Liver (tissue), 9 donors: ENCODE measurements around the gene SMOC1. TPM values are rescaled to one million over a fixed set of nuclear protein-coding genes. Genes with fewer than 3 reads are reported as not detected.

Source experiments
- DNase-seq: peaks from one replicate; pipeline ENCODE4 v3.0.0-alpha.2; 2017; ENCODE audit warnings: low spot score
- H3K27ac ChIP-seq, 2 donors: one replicate each; pipeline ENCODE4 v1.7.0; 2013; ENCODE audit warnings: inconsistent platforms in 2 of 2, low read length in 2 of 2, control low read depth in 1 of 2, low read depth in 1 of 2, mild to moderate bottlenecking in 1 of 2
- H3K27me3 ChIP-seq, 4 donors: one replicate each; pipeline versions ENCODE4 v1.6.1 to v1.7.0; 2013; ENCODE audit warnings: low read length in 3 of 4, inconsistent platforms in 1 of 4, mild to moderate bottlenecking in 1 of 4, moderate library complexity in 1 of 4; ENCODE audit not compliant: control insufficient read depth in 4 of 4, insufficient read depth in 4 of 4
- H3K36me3 ChIP-seq, 4 donors: one replicate each; pipeline versions ENCODE4 v1.6.1 to v1.7.0; 2013; ENCODE audit warnings: low read length in 3 of 4, mild to moderate bottlenecking in 3 of 4, low read depth in 1 of 4, moderate library complexity in 1 of 4; ENCODE audit not compliant: control insufficient read depth in 4 of 4, insufficient read depth in 3 of 4
- H3K4me1 ChIP-seq, 4 donors: one replicate each; pipeline versions ENCODE4 v1.6.1 to v1.7.0; 2013; ENCODE audit warnings: low read length in 3 of 4, mild to moderate bottlenecking in 3 of 4, moderate library complexity in 1 of 4; ENCODE audit not compliant: control insufficient read depth in 4 of 4, insufficient read depth in 4 of 4
- H3K4me3 ChIP-seq, 3 donors: one replicate each; pipeline versions ENCODE4 v1.6.1 to v1.7.0; 2013; ENCODE audit warnings: low read length in 3 of 3, control low read depth in 1 of 3, low read depth in 1 of 3, mild to moderate bottlenecking in 1 of 3
- H3K9ac ChIP-seq, 2 donors: one replicate each; pipeline ENCODE4 v1.7.0; 2013; ENCODE audit warnings: low read length in 2 of 2, mild to moderate bottlenecking in 2 of 2, moderate library complexity in 2 of 2, control low read depth in 1 of 2, low read depth in 1 of 2
- H3K9me3 ChIP-seq, 4 donors: one replicate each; pipeline versions ENCODE4 v1.6.1 to v1.7.0; 2013; ENCODE audit warnings: low read length in 3 of 4; ENCODE audit not compliant: control insufficient read depth in 4 of 4
- ATF3 ChIP-seq: IDR thresholded peaks from 2 replicates; pipeline ENCODE4 v1.6.1; 2016; ENCODE audit warnings: antibody characterized with exemption
- CTCF ChIP-seq: fragments of 150-350 bp; IDR thresholded peaks from 2 replicates; pipeline ENCODE4 v1.5.1; 2017; ENCODE audit warnings: improper control_type of control experiment, low read depth, low read length; ENCODE audit not compliant: missing input control
- EGR1 ChIP-seq, 2 donors: IDR thresholded peaks; 2 replicates each; pipeline ENCODE4 v1.6.1; 2016 to 2018; ENCODE audit warnings: antibody characterized with exemption in 2 of 2, low read depth in 2 of 2
- FOXA1 ChIP-seq: IDR thresholded peaks from 2 replicates; pipeline ENCODE4 v1.6.1; 2016; ENCODE audit warnings: antibody characterized with exemption
- FOXA2 ChIP-seq: IDR thresholded peaks from 2 replicates; pipeline ENCODE4 v1.6.1; 2016; ENCODE audit warnings: antibody characterized with exemption
- GABPA ChIP-seq, 2 donors: IDR thresholded peaks in 1 of 2; conservative IDR thresholded peaks in 1 of 2; 2 replicates each; pipeline ENCODE4 v1.6.1; 2016; ENCODE audit warnings: antibody characterized with exemption in 2 of 2, mild to moderate bottlenecking in 1 of 2, moderate library complexity in 1 of 2
- HNF4A ChIP-seq, 2 donors: conservative IDR thresholded peaks; 2 replicates each; pipeline ENCODE4 v1.6.1; 2016; ENCODE audit warnings: antibody characterized with exemption in 2 of 2, mild to moderate bottlenecking in 2 of 2
- HNF4G ChIP-seq: IDR thresholded peaks from 2 replicates; pipeline ENCODE4 v1.6.1; 2016; ENCODE audit warnings: antibody characterized with exemption
- JUND ChIP-seq, 2 donors: IDR thresholded peaks; 2 replicates each; pipeline ENCODE4 v1.6.1; 2016; ENCODE audit warnings: antibody characterized with exemption in 2 of 2
- MAX ChIP-seq: IDR thresholded peaks from 2 replicates; pipeline ENCODE4 v1.6.1; 2016; ENCODE audit warnings: antibody characterized with exemption
- NR2F2 ChIP-seq: IDR thresholded peaks from 2 replicates; pipeline ENCODE4 v1.6.1; 2016; ENCODE audit warnings: antibody characterized with exemption
- REST ChIP-seq: IDR thresholded peaks from 2 replicates; pipeline ENCODE4 v1.6.1; 2016; ENCODE audit warnings: antibody characterized with exemption, mild to moderate bottlenecking
- RXRA ChIP-seq, 2 donors: IDR thresholded peaks; 2 replicates each; pipeline ENCODE4 v1.6.1; 2017 to 2018; ENCODE audit warnings: antibody characterized with exemption in 2 of 2, mild to moderate bottlenecking in 1 of 2
- SP1 ChIP-seq: IDR thresholded peaks from 2 replicates; pipeline ENCODE4 v1.6.1; 2018; ENCODE audit warnings: antibody characterized with exemption, mild to moderate bottlenecking
- TAF1 ChIP-seq: conservative IDR thresholded peaks from 2 replicates; pipeline ENCODE4 v1.6.1; 2016; ENCODE audit warnings: antibody characterized with exemption, mild to moderate bottlenecking
- YY1 ChIP-seq: IDR thresholded peaks from 2 replicates; pipeline ENCODE4 v1.6.1; 2016; ENCODE audit warnings: antibody characterized with exemption, mild to moderate bottlenecking
- ZBTB33 ChIP-seq: IDR thresholded peaks from 2 replicates; pipeline ENCODE4 v1.6.1; 2016; ENCODE audit warnings: antibody characterized with exemption
- WGBS: extraction: QIAGEN DNeasy Blood & Tissue Kit; methylation state at CpG from one replicate; pipeline ENCODE4 v1.1.7; 2013; 5-methylcytosine and 5-hydroxymethylcytosine counted together
- polyA plus RNA-seq, 2 donors: library from polyadenylated mRNA; stranded (reverse) in 1 of 2; unstranded in 1 of 2; fragments of 200-250 nt in 1 of 2; fragments of >200 nt in 1 of 2; fragmentation: Nextera tagmentation in 1 of 2; extraction: Ambion mirVana in 1 of 2; gene quantifications; one replicate each; pipeline versions ENCODE4 v1.2.1 to v1.2.3, GENCODE V29; 2013 to 2015
- total RNA-seq, 2 donors: library from RNA; depleted of rRNA; stranded (reverse); fragments of >200 nt; gene quantifications; one replicate each; pipeline ENCODE4 v1.2.3, GENCODE V29; 2014
- donor health status: healthy.
- donor health status: healthy.
- donor health status: healthy.
- donor health status: healthy.
- donor health status: healthy.

The SMOC1 gene
- total and polyA plus RNA-seq, 4 donors, result 11.2 to 43.7 (median 27.4) TPM

GRCh38 chr14:69909826-69910550 lies 30.8 kb downstream of the SMOC1 start:
- H3K27ac ChIP-seq, result no peak overlapping the region
- peaks cover 0 to 9% (median 0%) of the 10 kb centered on the region in 4 donors for H3K4me1 ChIP-seq
- no peaks in the 10 kb centered on the region for H3K27me3 ChIP-seq
- no peaks in the 10 kb centered on the region for H3K9me3 ChIP-seq
- no peak for DNase-seq
- no peak overlapping the region for H3K9ac ChIP-seq
- no peaks in the 10 kb centered on the region for H3K36me3 ChIP-seq
- no peak overlapping the region for H3K4me3 ChIP-seq
- 91% methylated on average over 7 of the region's 7 CpGs for WGBS
- TF ChIP-seq MAX, result no peak
- no peak for TF ChIP-seq YY1
- TF ChIP-seq CTCF, result no peak
- TF ChIP-seq JUND (IDR thresholded peaks at IDR 0.05), result no peak
- TF ChIP-seq GABPA (IDR thresholded peaks at IDR 0.05 in 1 of 2, conservative IDR thresholded peaks at IDR 0.05 in 1 of 2), result no peak
- TF ChIP-seq RXRA (IDR thresholded peaks at IDR 0.05), result no peak
- no peak for TF ChIP-seq REST
- TF ChIP-seq EGR1 (IDR thresholded peaks at IDR 0.05; ENCODE audit: low read depth in 2 of 2), result no peak
- TF ChIP-seq NR2F2, result no peak
- no peak for TF ChIP-seq FOXA2
- TF ChIP-seq HNF4G, result no peak
- no peak for TF ChIP-seq ATF3
- no peak for TF ChIP-seq HNF4A (conservative IDR thresholded peaks at IDR 0.05)
- TF ChIP-seq SP1, result no peak
- TF ChIP-seq FOXA1, result no peak
- TF ChIP-seq TAF1, result no peak
- no peak for TF ChIP-seq ZBTB33
